Activated CD4-positive, alpha-beta T cell treated with anti-CD3 and anti-CD28 coated beads for 36 hours (primary cell): Measurements from ENCODE around the gene SMKR1. TPM values are rescaled to one million over a fixed set of nuclear protein-coding genes. Genes with fewer than 3 reads are reported as not detected.

Experiments
- total RNA-seq, 2 experiments: library from RNA; stranded (reverse); gene quantifications; one replicate each; pipeline ENCODE4 v1.2.3, GENCODE V29; 2021

The SMKR1 gene
- total RNA-seq, 2 experiments from 2014 or later: 2.3 to 2.7 TPM

Other genes with a start within 250 kb of the SMKR1 start
- 10 to 100 TPM; 41.3 to 51.8 TPM for gene STRIP2, start 68.1 kb upstream of the SMKR1 start, total RNA-seq
- gene NRF1, start 109.2 kb downstream of the SMKR1 start, total RNA-seq: 10 to 100 TPM; 20.5 to 28.9 TPM